Measurements from ENCODE around the gene CETP. TPM values are rescaled to one million over a fixed set of nuclear protein-coding genes. Genes with fewer than 3 reads are reported as not detected.
"Not testable (repeated sequence)": the region's sequence is repeated elsewhere in the genome, so short reads cannot be mapped to it uniquely, and the experiment has no call there.

The CETP gene
- polyA plus RNA-seq, 1 donor = 10.2 TPM

- DNase-seq = no peak
Observed at GRCh38 chr16:56997931-56998330, 36.2 kb downstream of the CETP start.

GRCh38 chr16:56998352-56998751, 36.6 kb downstream of the CETP start:
- DNase-seq = no peak

DNA sequence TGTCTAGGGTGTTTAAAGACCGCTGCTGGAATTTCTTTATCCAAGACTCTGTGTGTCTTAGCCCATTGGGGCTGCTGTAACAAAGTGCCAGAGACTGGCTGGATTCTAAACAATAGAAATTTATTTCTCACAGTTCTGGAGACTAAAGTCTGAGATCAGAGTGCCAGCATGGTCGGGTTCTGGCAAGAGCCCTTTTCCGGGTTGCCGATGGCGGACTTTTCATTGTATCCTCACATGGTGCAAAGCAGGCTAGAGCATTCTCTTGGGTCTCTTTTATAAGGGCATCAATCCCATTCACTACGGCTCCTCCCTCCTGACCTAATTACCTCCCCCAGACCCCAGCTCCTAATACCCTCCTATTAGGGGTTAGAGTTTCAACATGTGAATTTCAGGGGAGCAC, 37.1 kb downstream of the CETP start:
- no peak for DNase-seq

GRCh38 chr16:56999409-57000270, 37.9 kb downstream of the CETP start:
- no peak for DNase-seq

- DNase-seq = no peak
Observed at GRCh38 chr16:57000271-57001025, 38.7 kb downstream of the CETP start.

GRCh38 chr16:57001026-57001679, 39.4 kb downstream of the CETP start:
- DNase-seq = no peak

DNA sequence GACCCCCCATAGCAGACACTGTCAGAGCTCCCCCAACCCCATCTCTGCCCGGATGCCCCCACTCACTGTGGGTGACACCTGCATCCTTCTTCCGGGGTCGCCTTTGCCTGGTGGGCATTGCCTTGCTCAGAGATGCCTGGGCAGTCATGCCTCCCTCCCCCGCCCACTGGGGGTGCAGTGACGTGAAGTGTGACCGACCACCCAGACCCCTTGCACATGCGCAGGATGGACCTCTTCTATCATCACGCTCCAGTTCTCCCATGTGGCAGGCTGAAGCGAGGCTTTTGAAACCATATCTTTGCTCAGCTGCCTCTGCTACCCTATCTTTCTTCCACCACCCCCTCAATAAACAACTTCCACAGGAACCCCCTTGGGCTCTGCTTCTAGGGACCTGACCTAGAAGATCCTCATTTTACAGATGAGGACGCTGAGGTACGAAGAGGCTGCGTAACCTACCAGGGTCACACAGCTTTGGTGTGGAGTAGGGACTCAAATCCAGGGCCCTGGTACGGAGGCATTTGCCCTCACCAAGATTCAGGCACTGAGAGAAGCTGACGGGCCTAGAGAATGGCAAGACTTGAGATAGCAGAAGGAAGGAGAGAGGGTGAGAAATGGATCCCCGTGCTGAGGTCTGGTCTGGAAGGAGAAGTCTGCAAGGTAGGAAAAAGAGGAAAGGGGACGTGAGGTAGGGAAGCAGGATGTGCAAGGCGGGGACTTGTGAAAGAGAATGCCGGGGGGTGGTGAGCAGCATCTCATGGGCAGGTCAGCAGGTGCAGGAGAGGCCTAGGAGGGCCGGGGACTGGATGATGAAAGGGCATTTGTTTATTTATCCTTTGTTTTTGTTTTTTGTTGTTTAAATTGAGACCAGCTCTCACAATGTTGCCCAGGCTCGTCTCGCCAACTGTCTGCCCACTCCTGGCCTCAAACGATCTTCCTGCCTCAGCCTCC, 42.0 kb downstream of the CETP start:
- DNase-seq = peak; percentile 28

DNA sequence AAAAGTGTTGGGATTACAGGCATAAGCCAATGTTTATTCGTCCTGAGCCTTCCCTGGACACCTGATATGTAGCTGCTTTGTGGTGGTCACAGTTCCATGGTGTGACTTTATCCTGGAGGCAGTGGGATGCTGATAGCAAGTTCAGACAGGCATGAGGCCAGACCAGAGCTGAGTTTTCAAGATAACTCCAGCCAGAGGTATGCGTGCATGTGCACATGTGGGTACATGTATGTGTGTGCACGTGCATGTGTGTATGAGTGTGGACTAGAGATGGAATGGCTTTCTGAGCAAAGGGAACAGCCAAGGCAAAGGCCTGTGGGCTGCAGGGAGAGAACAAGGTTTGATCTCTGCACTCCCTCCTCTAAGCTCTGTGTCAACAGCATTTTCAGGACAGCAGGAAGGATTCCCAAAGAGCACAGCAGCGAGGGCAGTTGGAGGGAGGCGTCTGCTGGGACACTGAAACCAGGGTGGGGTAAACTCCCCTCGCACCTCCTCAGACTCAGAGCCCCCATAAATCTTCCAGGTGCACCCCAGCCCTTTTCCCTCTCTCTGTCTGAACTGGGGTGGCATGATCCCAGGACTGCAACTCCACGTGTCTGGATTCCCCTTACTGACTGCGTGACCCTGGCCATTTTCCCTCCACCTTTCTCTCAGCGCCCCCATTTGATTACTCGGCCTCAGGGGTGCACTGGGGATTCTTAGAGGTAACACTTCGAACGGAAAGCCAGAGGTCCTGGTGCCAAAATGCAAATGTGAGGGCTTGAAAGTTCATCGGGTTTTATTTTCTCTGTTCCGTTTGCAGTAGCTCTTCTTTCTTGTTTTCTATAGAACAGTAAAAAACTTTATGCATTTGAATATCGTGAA, 42.9 kb downstream of the CETP start:
- DNase-seq = no peak

DNA sequence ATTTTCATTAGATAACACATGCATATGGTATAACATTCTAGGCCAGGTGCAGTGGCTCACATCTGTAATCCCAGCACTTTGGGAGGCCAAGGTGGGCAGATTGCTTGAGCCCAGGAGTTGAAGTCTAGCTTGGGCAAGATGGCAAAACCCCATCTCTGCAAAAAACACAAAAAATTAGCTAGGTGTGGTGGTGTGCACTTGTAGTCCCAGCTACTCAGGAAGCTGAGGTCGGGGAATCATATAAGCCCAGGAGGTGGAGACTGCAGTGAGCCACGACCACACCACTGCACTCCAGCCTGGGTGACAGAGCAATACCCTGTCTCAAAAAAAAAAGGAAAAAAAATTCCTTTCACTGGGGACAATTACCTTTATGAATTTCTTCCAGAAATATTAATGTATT, 43.8 kb downstream of the CETP start:
- DNase-seq = not testable (repeated sequence)

DNA sequence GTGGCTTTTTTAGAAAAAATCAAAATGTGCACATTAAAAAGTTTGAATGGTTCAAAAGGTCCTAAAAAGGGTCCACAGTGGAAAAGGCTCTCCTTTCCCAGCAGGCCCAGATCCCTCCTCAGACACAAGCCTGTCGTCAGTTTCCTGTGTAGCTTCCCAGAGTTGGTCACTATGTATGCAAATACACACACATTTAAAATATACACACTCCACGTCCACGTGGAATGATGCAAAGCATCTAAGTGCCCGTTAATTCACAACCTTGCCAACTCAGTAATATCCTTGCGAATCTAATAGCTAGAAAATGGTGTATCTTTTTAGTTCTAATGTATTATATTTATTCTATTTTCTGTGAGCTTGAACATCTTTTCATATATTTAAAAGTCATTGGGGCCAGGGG, 45.3 kb downstream of the CETP start:
- no peak for DNase-seq

- DNase-seq = no peak
Observed at GRCh38 chr16:57007530-57007929, 45.8 kb downstream of the CETP start.

GRCh38 chr16:57008440-57008839, 46.7 kb downstream of the CETP start:
- DNase-seq = no peak

- DNase-seq = no peak
Observed at GRCh38 chr16:57009643-57010170, 48.0 kb downstream of the CETP start.

DNA sequence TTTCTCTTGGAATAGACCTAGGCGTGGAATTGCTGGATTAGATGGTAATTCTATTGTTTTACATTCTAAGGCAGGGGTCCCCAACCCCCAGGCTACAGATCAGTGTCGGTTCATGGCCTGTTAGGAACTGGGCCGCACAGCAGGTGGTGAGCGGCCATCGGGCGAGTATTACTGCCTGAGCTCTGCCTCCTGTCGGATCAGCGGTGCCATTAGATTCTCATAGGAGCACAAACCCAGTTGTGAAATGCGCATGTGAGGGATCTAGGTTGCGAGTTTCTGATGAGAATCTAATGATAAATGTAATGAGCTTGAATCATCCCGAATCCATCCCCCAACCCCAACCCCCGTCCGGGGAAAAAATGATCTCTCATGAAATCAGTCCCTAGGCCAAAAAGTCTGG, 50.6 kb downstream of the CETP start:
- DNase-seq = no peak

DNA sequence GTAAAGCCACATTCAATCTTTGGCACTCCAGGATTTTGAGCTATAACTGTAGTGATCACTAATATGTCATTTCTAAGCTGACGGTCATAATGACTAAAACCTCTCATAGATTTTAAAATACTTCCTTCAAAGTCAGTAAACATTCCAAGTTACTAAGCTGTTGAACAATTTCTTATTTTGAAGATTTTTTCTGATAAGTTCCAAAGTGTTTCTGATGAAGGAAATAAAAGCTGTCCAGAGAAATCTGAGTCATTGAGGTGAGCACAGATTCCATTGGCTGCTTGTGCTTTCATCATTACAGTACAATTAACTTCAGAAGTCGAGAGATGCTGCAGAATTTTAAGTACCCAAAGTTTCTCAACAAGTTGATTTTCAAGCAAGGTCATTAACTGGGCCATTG, 51.5 kb downstream of the CETP start:
- no peak for DNase-seq

DNA sequence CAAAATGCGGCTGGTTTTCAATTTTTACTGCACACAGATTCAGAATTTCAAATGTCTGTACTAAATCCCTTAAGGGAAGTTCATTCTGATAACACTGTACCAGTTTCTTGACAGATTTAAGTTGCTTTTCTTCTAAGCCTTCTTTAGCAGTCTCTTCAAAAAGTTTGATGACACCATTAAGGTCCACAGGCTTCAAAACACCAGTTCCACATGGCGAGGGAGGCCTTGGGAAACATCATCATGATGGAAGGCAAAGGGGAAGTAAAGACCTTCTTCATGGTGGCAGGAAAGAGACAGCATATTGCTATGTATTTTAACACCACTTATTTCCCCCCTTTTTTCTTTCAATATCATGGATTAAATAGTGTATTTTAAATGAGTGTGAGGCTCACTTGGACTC, 52.2 kb downstream of the CETP start:
- DNase-seq = no peak

DNA sequence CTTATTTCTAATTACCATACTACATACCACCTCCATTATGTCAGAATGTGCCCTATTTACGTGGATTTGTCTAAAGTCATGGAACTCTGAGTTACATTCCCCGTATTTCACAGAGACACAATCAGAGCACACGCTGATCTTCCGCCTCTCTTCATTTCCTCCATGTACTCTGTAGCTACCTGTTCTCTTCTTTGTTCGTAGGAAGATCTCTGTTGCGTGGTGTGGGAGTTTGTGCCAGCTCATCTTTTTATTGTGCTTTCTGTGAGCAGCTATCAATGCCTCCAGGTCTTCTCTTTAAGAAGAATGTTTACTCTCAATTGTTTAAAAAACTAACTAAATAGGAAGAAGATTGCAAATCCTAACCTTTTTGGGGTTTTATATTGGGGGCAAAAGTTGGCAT, 54.6 kb downstream of the CETP start:
- DNase-seq = no peak

GRCh38 chr16:57016831-57017230, 55.1 kb downstream of the CETP start:
- DNase-seq = no peak

DNA sequence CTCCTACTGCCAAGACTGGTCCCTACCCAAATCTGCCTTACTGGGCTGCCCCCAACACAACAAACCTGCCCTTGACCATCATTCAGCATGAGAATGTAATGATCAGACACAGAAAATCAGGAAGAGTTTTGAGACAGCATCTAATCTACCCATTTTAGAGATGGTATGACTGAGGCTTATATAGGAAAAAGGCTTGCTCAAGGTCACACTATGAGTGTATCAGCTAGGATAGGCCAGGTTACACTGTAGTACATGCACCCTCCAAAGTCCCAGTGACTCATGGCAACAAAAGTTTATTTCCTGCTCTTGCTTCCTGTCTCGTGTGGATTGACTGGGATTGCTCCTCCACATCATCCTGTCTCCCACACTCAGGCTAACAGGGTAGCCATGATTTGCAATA, 55.5 kb downstream of the CETP start:
- DNase-seq = no peak

DNA sequence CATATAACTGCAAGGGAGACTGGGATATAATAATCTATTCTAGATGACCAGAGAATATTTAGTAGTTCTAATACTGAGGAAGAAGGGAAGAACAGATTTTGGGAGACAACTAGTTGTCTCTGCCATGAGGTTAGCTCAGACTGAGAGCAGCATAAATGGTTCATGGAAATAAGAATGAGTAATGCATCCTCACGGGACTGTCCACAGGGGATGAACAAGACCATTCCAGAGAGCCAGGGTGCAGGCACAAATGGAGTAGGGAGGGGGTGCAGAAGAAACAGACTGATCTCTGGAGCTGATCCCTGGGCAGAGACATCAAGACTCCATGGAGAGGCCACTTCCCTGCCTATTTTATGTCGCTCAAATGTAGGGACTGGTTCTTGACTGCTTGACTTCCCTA, 58.0 kb downstream of the CETP start:
- DNase-seq = no peak

DNA sequence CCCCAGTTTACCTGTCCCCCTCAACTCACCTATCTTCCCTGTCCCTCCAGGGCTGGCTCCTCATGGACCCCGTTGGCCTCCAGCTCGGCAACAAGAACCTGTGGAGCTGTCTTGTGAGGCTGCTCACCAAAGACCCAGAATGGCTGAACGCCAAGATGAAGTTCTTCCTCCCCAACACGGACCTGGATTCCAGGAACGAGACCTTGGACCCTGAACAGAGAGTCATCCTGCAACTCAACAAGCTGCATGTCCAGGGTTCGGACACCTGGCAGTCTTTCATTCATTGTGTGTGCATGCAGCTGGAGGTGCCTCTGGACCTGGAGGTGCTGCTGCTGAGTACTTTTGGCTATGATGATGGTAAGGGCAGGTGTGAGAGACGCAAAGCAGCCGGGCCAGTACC, 58.9 kb downstream of the CETP start:
- no peak for DNase-seq
